ENCODE results near the gene ARHGAP24. TPM values are rescaled to one million over a fixed set of nuclear protein-coding genes. Genes with fewer than 3 reads are reported as not detected.
"Not testable (repeated sequence)": the region's sequence is repeated elsewhere in the genome, so short reads cannot be mapped to it uniquely, and the experiment has no call there.

Gene ARHGAP24
- total RNA-seq, 1 experiment from 2014 or later, result 16.0 TPM

- DNase-seq (ENCODE audit: low read depth), result no peak
These were observed 40.8 kb downstream of the ARHGAP24 start for GRCh38 chr4:85515701-85516100.

GRCh38 chr4:85518526-85518925 is 43.6 kb downstream of the ARHGAP24 start:
- DNase-seq (ENCODE audit: low read depth), result not testable (repeated sequence)

- no peak for DNase-seq (ENCODE audit: low read depth)
These were observed 46.1 kb downstream of the ARHGAP24 start for GRCh38 chr4:85520765-85521749.

GRCh38 chr4:85522277-85522676 is 47.3 kb downstream of the ARHGAP24 start:
- DNase-seq (ENCODE audit: low read depth), result no peak

DNA sequence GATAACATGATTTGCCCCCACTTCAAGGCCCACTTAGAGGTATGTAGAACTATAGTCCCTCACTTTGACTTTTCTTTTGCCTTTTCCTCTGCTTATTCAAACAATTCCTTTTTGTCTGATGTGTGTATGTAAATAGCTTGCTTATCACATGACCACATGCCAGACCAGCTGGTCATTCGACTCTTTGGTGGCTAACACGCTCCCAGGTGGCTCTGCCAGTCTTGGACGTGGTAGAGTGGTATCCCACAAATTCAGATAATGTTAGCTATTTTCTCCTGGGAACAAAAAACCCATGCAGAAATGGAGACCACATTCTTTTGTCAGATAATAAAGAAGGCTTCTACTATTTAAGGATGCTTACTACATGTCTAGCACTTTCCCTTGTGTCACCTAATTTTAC is 47.9 kb downstream of the ARHGAP24 start:
- DNase-seq (ENCODE audit: low read depth), result no peak

DNA sequence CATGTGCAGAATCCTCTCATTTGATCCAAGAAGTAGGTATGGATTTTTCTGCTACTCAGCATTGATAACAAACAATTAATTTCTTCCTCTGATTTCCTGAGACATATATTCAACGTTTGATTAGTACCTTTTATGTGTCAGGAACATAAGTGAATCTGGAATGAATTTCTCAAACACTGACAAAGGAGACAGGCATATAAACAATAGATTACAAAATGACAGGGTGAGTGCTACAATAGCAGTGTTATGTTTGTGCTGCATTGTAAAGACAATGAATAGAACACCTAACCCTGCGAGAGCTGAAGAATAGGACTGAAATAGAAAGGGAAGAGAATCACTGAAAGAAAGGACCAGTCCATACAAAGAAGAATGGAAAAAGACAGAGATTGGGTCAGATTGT is 52.9 kb downstream of the ARHGAP24 start:
- no peak for DNase-seq (ENCODE audit: low read depth)

- DNase-seq (ENCODE audit: low read depth), result no peak
These were observed 56.8 kb downstream of the ARHGAP24 start for GRCh38 chr4:85531560-85532341.

GRCh38 chr4:85534120-85534519 is 59.2 kb downstream of the ARHGAP24 start:
- DNase-seq (ENCODE audit: low read depth), result no peak

DNA sequence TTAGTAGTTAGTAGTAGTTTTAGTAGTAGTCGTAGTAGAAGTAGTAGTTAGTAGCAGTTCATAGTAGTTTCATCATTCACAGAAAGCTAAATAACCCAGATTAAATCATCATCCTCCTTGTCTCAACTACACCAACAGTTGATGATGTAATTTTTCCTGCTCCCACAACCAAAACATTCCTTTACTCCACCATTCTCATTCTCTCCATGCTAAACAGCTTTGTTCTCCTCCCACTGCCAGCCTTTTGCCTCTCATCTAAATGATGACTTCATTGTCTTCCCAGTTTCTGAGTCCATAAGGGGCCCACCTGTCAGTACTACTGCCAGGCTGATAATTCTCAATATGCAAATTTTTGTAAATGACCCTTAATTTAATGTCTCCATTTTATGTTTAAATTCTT is 68.9 kb downstream of the ARHGAP24 start:
- no peak for DNase-seq (ENCODE audit: low read depth)

DNA sequence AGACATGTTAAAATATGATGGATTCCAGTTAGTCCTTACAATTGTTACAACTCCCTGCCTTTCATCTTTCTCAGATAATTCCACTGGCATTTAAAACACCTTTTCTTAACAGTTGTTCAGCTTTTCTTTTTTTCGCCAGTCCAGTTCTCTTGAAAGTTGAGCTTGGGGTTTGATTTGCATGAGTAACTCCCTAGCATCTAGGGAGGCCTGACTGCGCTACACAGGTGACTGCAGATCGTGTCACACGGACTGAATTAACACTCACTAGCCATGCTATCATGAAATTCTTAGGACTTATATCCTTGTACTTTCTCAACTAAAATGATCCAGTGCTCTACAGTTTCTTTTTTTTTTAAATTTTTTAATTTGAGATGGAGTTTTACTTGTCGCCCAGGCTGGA is 69.8 kb downstream of the ARHGAP24 start:
- no peak for DNase-seq (ENCODE audit: low read depth)

DNA sequence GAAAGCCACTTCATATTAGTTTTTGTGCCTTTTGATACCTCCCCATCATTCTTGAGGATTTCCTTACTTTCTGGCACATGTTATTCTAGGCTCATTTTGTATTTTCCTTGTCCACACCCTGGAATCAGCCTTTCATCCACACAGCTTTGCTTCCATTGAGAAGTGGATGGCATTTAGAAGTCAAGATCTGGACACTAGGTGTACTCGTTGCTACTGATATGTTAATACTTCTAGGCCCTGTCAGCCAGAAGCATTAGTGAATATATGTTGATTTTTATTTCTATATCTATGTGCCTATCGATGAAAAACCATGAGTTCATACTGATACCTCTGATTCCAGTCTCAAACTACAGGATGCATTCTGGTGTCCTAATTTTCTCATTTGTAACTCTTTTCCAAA is 73.2 kb downstream of the ARHGAP24 start:
- no peak for DNase-seq (ENCODE audit: low read depth)

DNA sequence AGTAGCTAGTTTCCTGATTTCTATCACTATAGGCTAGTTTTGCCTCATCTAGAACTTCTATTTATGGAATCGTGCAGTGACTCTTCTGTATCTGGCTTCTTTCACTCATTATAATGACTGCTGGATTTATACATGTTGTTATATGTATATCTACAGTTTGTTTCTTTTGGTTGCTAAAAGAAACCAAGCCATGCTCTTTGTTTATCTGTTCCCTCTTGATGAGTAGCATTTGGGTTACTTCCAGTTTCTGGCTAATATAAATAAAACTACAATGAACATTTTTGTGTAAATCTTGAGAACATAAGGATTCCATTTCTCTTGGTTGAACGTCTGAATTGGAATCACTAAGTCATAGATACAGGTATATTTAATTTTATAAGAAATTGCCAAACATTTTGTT is 73.9 kb downstream of the ARHGAP24 start:
- no peak for DNase-seq (ENCODE audit: low read depth)

GRCh38 chr4:85555206-85555605 is 80.3 kb downstream of the ARHGAP24 start:
- DNase-seq (ENCODE audit: low read depth), result peak; percentile 1

DNA sequence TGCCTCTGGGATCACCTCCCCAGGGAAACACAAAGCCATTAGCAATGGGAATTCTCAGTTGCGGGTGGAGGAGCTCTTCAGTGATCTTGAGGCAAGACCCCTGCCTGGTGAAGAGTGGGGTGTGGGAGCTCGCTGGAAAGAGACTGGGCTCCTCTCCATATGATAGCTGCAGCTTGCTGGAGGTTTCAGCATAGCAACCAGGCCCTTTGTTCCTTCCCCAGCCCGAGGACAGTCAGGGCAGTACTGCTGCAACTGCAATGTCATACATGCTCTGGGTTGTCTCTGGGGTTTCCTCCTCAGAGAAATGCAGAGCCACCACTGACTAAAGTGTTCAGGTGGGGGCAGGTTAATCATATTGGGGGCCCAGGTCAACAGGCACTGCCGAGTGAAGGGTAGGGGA is 81.3 kb downstream of the ARHGAP24 start:
- no peak for DNase-seq (ENCODE audit: low read depth)

- no peak for DNase-seq (ENCODE audit: low read depth)
These were observed 82.3 kb downstream of the ARHGAP24 start for GRCh38 chr4:85557016-85557901.

DNA sequence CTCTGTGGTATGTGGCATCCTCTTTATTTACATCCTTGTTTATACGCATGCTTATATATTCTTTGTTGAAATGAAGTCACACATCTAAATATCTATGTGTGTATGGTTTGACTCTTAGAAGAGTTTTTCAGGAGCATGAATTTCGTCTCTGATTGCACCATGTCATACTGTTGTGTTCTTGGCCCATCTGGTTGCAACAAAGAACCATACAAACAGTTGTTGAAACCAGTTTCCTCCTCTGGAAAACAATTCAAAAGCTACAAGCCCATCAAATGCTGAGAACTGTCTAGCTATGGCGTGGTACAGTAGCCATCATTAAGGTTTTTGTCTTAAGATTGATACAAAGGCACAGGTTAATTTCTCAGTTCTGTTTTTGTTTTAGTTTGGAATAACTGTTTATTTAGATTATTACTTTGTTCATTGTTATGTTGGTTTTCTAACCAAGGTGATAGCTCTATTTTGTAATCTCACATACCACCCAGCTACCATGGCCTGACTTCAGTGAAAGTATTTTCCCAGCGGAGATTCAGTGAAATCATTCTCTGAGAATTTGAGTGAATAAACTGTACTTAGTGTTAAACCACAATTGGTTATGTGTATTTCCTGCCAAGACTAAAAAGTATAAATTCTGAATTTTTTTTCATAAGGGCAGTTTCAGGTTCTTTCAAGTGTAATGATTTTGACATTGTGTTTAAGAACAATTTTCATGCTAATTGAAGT is 91.0 kb downstream of the ARHGAP24 start:
- DNase-seq (ENCODE audit: low read depth), result no peak

DNA sequence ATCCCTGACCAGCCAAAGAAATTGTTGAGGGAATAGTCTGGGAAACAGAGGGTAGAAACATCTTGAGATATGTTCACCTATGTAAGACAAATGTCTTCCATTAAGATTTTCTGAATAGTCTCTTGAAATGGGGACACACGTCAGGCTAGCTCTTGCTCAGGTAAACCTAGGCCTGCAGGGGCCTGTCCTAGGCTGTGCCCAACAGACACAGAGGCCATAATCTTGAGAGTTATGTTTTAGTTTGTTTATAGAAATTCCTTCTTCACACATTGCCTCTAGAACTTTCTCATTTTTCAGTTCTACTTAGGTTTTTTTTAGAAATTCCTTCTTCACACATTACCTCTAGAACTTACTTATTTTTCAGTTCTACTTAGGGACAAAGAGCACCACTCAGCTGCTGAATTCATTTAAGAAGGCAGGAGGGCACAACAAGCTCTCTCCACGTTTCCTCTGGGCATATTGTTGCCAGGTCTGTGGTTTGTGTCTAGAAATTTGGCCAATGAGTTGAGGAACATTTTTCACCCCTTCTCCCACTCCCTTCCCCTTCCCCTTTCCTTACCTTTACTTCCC is 94.9 kb downstream of the ARHGAP24 start:
- DNase-seq (ENCODE audit: low read depth), result no peak

GRCh38 chr4:85570388-85570787 is 95.4 kb downstream of the ARHGAP24 start:
- DNase-seq (ENCODE audit: low read depth), result no peak

- no peak for DNase-seq (ENCODE audit: low read depth)
These were observed 96.1 kb downstream of the ARHGAP24 start for GRCh38 chr4:85571008-85571407.

- no peak for DNase-seq (ENCODE audit: low read depth)
These were observed 98.3 kb downstream of the ARHGAP24 start for GRCh38 chr4:85573270-85573669.

DNA sequence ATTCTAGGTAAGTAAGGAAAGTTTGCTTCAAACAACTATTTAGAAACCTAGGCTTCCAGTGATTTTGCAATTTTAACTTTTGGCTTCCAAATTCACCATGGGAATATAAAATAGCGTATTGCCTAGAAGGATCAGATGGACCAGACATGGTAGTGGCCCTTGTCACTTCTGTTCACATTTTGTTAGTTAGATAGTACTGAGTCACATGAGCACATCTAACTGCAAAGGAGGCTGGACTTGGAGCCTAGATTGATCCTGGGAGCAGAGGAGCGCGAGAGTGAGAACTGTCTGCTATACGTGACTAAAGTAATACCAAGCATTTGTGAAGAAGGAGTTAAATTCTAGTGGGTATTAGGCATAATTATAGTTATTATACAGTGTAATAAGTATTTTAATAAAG is 102.4 kb downstream of the ARHGAP24 start:
- no peak for DNase-seq (ENCODE audit: low read depth)

All from RPMI7951 (cell line).